Caco-2 (cell line): ENCODE measurements around the gene UBR4. TPM values are rescaled to one million over a fixed set of nuclear protein-coding genes. Genes with fewer than 3 reads are reported as not detected.

ENCODE experiments used
- BruUV-seq: library from RNA; stranded (reverse); fragments of 400-500 nt; replicated peaks from 2 replicates; lab custom pipeline; 2021; lab: Mats Ljungman, UMichigan
- CTCF ChIA-PET: fragments of 300-600 bp; sonication (Branson Sonifier 250); formaldehyde crosslinking; loops from one replicate; lab custom pipeline; 2022; ENCODE audit warnings: antibody characterized with exemption; lab: Charles Lee
- POLR2A ChIA-PET: fragments of 300-600 bp; sonication (Branson Sonifier 250); formaldehyde crosslinking; loops from one replicate; lab custom pipeline; 2022; ENCODE audit warnings: antibody characterized with exemption; lab: Charles Lee
- DNase-seq, 2 experiments: peaks; one replicate each; pipeline versions ENCODE4 v3.0.0 to v3.0.0-alpha.2; 2020 to 2022
- H3K27me3 ChIP-seq: replicated peaks from 2 replicates; pipeline ENCODE4 v1.6.0; 2011; ENCODE audit warnings: low read length; ENCODE audit not compliant: control insufficient read depth, insufficient read depth
- H3K36me3 ChIP-seq: 2 replicates; pipeline ENCODE4 v1.5.1; 2011; ENCODE audit warnings: low read length; ENCODE audit not compliant: control insufficient read depth, insufficient read depth
- H3K4me1 ChIP-seq: fragments of 250-450 bp; sonication (Bioruptor Pico); 2 replicates; pipeline ENCODE4 v1.5.1; 2020; ENCODE audit warnings: mild to moderate bottlenecking
- H3K4me3 ChIP-seq: 2 replicates; pipeline ENCODE4 v1.5.1; 2011; ENCODE audit warnings: low read depth, mild to moderate bottlenecking, control low read depth, low read length
- H3K9me3 ChIP-seq: fragments of 250-450 bp; sonication (Bioruptor Pico); 2 replicates; pipeline ENCODE4 v1.5.1; 2020; ENCODE audit warnings: mild to moderate bottlenecking, moderate library complexity
- H3K27ac Mint-ChIP-seq: one replicate; pipeline ENCODE4 v1.8.0; 2022; ENCODE audit warnings: mixed read lengths; ENCODE audit not compliant: unreplicated experiment
- H3K27me3 Mint-ChIP-seq: one replicate; pipeline ENCODE4 v1.8.0; 2022; ENCODE audit warnings: mixed read lengths; ENCODE audit not compliant: insufficient read depth, unreplicated experiment
- H3K36me3 Mint-ChIP-seq: one replicate; pipeline ENCODE4 v1.8.0; 2022; ENCODE audit warnings: mild to moderate bottlenecking, mixed read lengths; ENCODE audit not compliant: insufficient read depth, unreplicated experiment
- H3K4me1 Mint-ChIP-seq: one replicate; pipeline ENCODE4 v1.8.0; 2022; ENCODE audit warnings: low read depth, mixed read lengths; ENCODE audit not compliant: unreplicated experiment
- H3K4me3 Mint-ChIP-seq: one replicate; pipeline ENCODE4 v1.8.0; 2022; ENCODE audit warnings: mild to moderate bottlenecking, moderate library complexity, mixed read lengths; ENCODE audit not compliant: unreplicated experiment
- H3K9me3 Mint-ChIP-seq: one replicate; pipeline ENCODE4 v1.8.0; 2022; ENCODE audit warnings: mixed read lengths; ENCODE audit not compliant: unreplicated experiment
- intact Hi-C: fragments of 100-400 bp; cut with micrococcal nuclease; formaldehyde crosslinking; loops from one replicate; pipeline ENCODE4 v1.10.0; 2022; ENCODE audit not compliant: unreplicated experiment
- total RNA-seq: library from RNA; stranded (reverse); gene quantifications from 2 replicates; pipeline ENCODE4 v1.2.3, GENCODE V29; 2022
- TF ChIP-seq, protein P1 (sequence below), 2 experiments: fragments of 200-600 bp in 1 of 2; IDR thresholded peaks; 1 replicate in 1 of 2; 2 replicates in 1 of 2; pipeline versions ENCODE4 v1.5.1 to v1.8.0; 2011 to 2022; ENCODE audit warnings: antibody characterized with exemption in 1 of 2, control low read depth in 1 of 2, inconsistent platforms in 1 of 2, low read depth in 1 of 2, low read length in 1 of 2, mild to moderate bottlenecking in 1 of 2, moderate library complexity in 1 of 2; ENCODE audit not compliant: insufficient read depth in 1 of 2, severe bottlenecking in 1 of 2, unreplicated experiment in 1 of 2

UBR4 gene
- total RNA-seq, 1 experiment from 2014 or later: 317 TPM

DNA sequence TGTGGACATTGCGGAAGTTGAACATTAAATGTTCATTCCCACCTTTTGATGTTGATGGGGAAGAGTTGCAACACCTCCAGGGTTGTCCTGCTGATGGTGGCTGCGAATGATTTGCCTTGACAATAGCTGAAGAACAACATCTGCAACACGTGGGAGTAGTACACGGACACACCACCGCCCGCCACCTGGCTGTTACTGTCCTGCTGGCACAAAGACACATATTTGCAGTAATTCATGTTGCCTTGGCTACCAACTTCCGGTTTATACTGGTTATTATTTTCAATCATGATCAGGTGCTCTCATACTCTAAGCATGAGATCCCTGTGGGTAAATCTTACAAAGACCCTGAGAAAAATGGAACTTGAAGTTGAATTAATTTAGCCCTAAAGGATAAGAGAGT lies 55.2 kb downstream of the UBR4 start:
- TF ChIP-seq, protein P1, sequence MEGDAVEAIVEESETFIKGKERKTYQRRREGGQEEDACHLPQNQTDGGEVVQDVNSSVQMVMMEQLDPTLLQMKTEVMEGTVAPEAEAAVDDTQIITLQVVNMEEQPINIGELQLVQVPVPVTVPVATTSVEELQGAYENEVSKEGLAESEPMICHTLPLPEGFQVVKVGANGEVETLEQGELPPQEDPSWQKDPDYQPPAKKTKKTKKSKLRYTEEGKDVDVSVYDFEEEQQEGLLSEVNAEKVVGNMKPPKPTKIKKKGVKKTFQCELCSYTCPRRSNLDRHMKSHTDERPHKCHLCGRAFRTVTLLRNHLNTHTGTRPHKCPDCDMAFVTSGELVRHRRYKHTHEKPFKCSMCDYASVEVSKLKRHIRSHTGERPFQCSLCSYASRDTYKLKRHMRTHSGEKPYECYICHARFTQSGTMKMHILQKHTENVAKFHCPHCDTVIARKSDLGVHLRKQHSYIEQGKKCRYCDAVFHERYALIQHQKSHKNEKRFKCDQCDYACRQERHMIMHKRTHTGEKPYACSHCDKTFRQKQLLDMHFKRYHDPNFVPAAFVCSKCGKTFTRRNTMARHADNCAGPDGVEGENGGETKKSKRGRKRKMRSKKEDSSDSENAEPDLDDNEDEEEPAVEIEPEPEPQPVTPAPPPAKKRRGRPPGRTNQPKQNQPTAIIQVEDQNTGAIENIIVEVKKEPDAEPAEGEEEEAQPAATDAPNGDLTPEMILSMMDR (IDR thresholded peaks at IDR 0.05; ENCODE audit: insufficient read depth in 1 of 2, low read depth in 1 of 2, low read length in 1 of 2, severe bottlenecking in 1 of 2, unreplicated experiment in 1 of 2): no peak
- H3K27me3 ChIP-seq: no peaks in the 10 kb centered on the region
- POLR2A ChIA-PET: no interaction called here
- peaks cover 1% of the 10 kb centered on the region for H3K36me3 ChIP-seq
- no peak overlapping the region for H3K4me3 ChIP-seq
- H3K9me3 ChIP-seq: no peaks in the 10 kb centered on the region
- H3K27me3 Mint-ChIP-seq: no peaks in the 10 kb centered on the region
- H3K9me3 Mint-ChIP-seq: no peaks in the 10 kb centered on the region
- no peak overlapping the region for H3K4me3 Mint-ChIP-seq
- CTCF ChIA-PET: no interaction called here
- intact Hi-C loops: no loop called here
- H3K4me1 Mint-ChIP-seq: no peaks in the 10 kb centered on the region
- no peak overlapping the region for H3K27ac Mint-ChIP-seq
- H3K4me1 ChIP-seq: no peaks in the 10 kb centered on the region
- H3K36me3 Mint-ChIP-seq: peaks cover 98% of the 10 kb centered on the region
- no peak for DNase-seq
- BruUV-seq: no TSS peak

DNA sequence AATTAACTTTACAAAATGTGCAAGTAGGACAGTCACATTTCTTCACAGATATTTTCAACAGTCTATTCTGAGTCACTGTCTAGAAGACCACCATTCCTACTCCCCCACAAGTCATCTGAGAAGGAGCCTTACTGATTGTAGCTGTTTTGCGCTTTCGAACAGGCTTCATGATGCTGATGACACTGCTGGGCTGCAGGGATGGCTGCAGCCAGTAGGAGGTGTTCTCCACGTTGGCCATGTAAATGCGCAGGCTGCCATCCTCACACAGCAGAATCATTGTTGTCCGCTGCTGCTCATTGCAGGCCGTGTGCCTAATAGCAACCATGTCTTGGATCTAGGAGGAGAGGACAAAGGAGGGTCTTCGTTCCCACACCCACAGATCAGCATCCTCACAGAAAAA lies 56.9 kb downstream of the UBR4 start:
- H3K4me3 ChIP-seq: no peak overlapping the region
- no peaks in the 10 kb centered on the region for H3K4me1 ChIP-seq
- no peaks in the 10 kb centered on the region for H3K27me3 ChIP-seq
- ChIA-PET CTCF (no interaction called here), POLR2A (no interaction called here)
- TF ChIP-seq, protein P1 (IDR thresholded peaks at IDR 0.05; ENCODE audit: insufficient read depth in 1 of 2, low read depth in 1 of 2, low read length in 1 of 2, severe bottlenecking in 1 of 2, unreplicated experiment in 1 of 2): peak in 1 of 2 experiments; percentile 9
- no peaks in the 10 kb centered on the region for H3K9me3 Mint-ChIP-seq
- no peaks in the 10 kb centered on the region for H3K4me1 Mint-ChIP-seq
- H3K36me3 ChIP-seq: peaks cover 1% of the 10 kb centered on the region; the same call in 1 of the 2 replicates
- peaks cover 98% of the 10 kb centered on the region for H3K36me3 Mint-ChIP-seq
- no TSS peak for BruUV-seq
- DNase-seq: no peak
- no peaks in the 10 kb centered on the region for H3K9me3 ChIP-seq
- H3K27me3 Mint-ChIP-seq: no peaks in the 10 kb centered on the region
- H3K27ac Mint-ChIP-seq: no peak overlapping the region
- no peak overlapping the region for H3K4me3 Mint-ChIP-seq
- intact Hi-C loops: no loop called here

DNA sequence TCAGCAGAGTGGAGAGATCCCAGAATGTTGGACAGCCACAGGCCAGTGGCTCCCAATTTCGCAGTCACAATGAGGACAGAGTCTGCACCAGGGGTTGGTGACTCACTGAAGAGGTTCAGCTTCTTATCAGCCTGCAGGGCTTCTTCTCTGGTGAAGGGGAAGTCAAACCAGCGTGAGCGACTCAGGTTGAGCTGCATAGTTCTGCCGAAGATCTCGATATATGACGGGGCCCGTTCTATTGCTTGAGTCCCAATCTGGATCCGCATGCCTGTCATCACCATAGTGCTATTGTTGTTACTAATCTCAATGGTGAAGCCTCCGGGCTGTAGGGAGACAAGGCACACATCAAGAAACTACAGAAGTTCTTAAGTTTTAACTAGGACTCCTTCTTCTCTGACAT lies 58.5 kb downstream of the UBR4 start:
- H3K27ac Mint-ChIP-seq: no peak overlapping the region
- BruUV-seq: no TSS peak

More for the DNA sequence above, 58.5 kb downstream of the UBR4 start:
- no peak for DNase-seq
- Histone ChIP-seq H3K4me3 (no peak overlapping the region), H3K9me3 (no peaks in the 10 kb centered on the region), H3K4me1 (no peaks in the 10 kb centered on the region), H3K36me3 (peaks cover 4% of the 10 kb centered on the region), H3K27me3 (no peaks in the 10 kb centered on the region)
- no peak overlapping the region for H3K4me3 Mint-ChIP-seq
- ChIA-PET POLR2A (no interaction called here), CTCF (no interaction called here)
- TF ChIP-seq, protein P1 (IDR thresholded peaks at IDR 0.05; ENCODE audit: insufficient read depth in 1 of 2, low read depth in 1 of 2, low read length in 1 of 2, severe bottlenecking in 1 of 2, unreplicated experiment in 1 of 2): no peak
- no peaks in the 10 kb centered on the region for H3K27me3 Mint-ChIP-seq
- intact Hi-C loops: no loop called here
- H3K9me3 Mint-ChIP-seq: no peaks in the 10 kb centered on the region
- no peaks in the 10 kb centered on the region for H3K4me1 Mint-ChIP-seq
- peaks cover 100% of the 10 kb centered on the region for H3K36me3 Mint-ChIP-seq
